GM18858 (cell line): ENCODE results near the gene SOX10.

Source experiments
- ATAC-seq: cut with Tn5 transposase; IDR thresholded peaks from one replicate; pipeline ENCODE4 v1.9.1; 2021; ENCODE audit not compliant: unreplicated experiment

Gene SOX10

GRCh38 chr22:38016182-38017151, 32.1 kb upstream of the SOX10 start:
- ATAC-seq, result no peak

GRCh38 chr22:38014083-38014482, 29.7 kb upstream of the SOX10 start:
- ATAC-seq, result no peak

- ATAC-seq, result no peak
Measured at GRCh38 chr22:38012604-38013072, 28.3 kb upstream of the SOX10 start.

- no peak for ATAC-seq
Measured at GRCh38 chr22:38009000-38009806, 24.8 kb upstream of the SOX10 start.

- no peak for ATAC-seq
Measured at GRCh38 chr22:38007330-38007902, 23.1 kb upstream of the SOX10 start.

- ATAC-seq, result no peak
Measured at GRCh38 chr22:38006906-38007305, 22.6 kb upstream of the SOX10 start.

GRCh38 chr22:38005943-38006342, 21.6 kb upstream of the SOX10 start:
- ATAC-seq, result no peak

GRCh38 chr22:37999640-38000272, 15.4 kb upstream of the SOX10 start:
- ATAC-seq, result no peak

- ATAC-seq, result no peak
Measured at GRCh38 chr22:37999236-37999635, 14.9 kb upstream of the SOX10 start.

GRCh38 chr22:37998543-37998942, 14.2 kb upstream of the SOX10 start:
- ATAC-seq, result no peak

GRCh38 chr22:37996515-37997246, 12.3 kb upstream of the SOX10 start:
- ATAC-seq, result no peak

- no peak for ATAC-seq
Measured at GRCh38 chr22:37996079-37996478, 11.7 kb upstream of the SOX10 start.

- no peak for ATAC-seq
Measured at GRCh38 chr22:37995460-37995859, 11.1 kb upstream of the SOX10 start.

GRCh38 chr22:37994982-37995381, 10.6 kb upstream of the SOX10 start:
- no peak for ATAC-seq

GRCh38 chr22:37994049-37994448, 9.7 kb upstream of the SOX10 start:
- ATAC-seq, result no peak

- ATAC-seq, result no peak
Measured at GRCh38 chr22:37991731-37992442, 7.5 kb upstream of the SOX10 start.

- no peak for ATAC-seq
Measured at GRCh38 chr22:37990862-37991261, 6.5 kb upstream of the SOX10 start.

GRCh38 chr22:37990301-37990700, 5.9 kb upstream of the SOX10 start:
- no peak for ATAC-seq

GRCh38 chr22:37989146-37990045, 5.0 kb upstream of the SOX10 start:
- no peak for ATAC-seq
